Neuronal stem cell (in vitro differentiated cells): Measurements from ENCODE around the gene BABAM2.
"Not testable (repeated sequence)": the region's sequence is repeated elsewhere in the genome, so short reads cannot be mapped to it uniquely, and the experiment has no call there.

ENCODE experiments used
- DNase-seq: peaks from one replicate; pipeline ENCODE4 v3.0.0-alpha.2; 2013; ENCODE audit warnings: low spot score
- H2AFZ ChIP-seq: one replicate; pipeline ENCODE4 v1.6.1; 2013; ENCODE audit warnings: mild to moderate bottlenecking, low read length, inconsistent platforms
- H2AK5ac ChIP-seq: 2 replicates; pipeline ENCODE4 v1.6.1; 2013; ENCODE audit warnings: low read depth, mild to moderate bottlenecking, inconsistent platforms, low read length, moderate library complexity, mixed read lengths
- H2BK120ac ChIP-seq: 2 replicates; pipeline ENCODE4 v1.6.1; 2013; ENCODE audit warnings: low read depth, mild to moderate bottlenecking, inconsistent platforms, low read length, moderate library complexity, mixed read lengths
- H2BK12ac ChIP-seq: one replicate; pipeline ENCODE4 v1.6.1; 2013; ENCODE audit warnings: low read length, inconsistent platforms
- H2BK15ac ChIP-seq: 2 replicates; pipeline ENCODE4 v1.6.1; 2013; ENCODE audit warnings: mild to moderate bottlenecking, low read length, inconsistent platforms, mixed read lengths
- H2BK5ac ChIP-seq: one replicate; pipeline ENCODE4 v1.6.1; 2013; ENCODE audit warnings: inconsistent platforms, mild to moderate bottlenecking, low read length, moderate library complexity
- H3K14ac ChIP-seq: one replicate; pipeline ENCODE4 v1.6.1; 2013; ENCODE audit warnings: low read length, inconsistent platforms
- H3K18ac ChIP-seq: 2 replicates; pipeline ENCODE4 v1.6.1; 2013; ENCODE audit warnings: low read length, inconsistent platforms
- H3K23ac ChIP-seq: 2 replicates; pipeline ENCODE4 v1.6.1; 2013; ENCODE audit warnings: low read depth, mild to moderate bottlenecking, mixed read lengths, low read length, inconsistent platforms; ENCODE audit not compliant: poor library complexity
- H3K27ac ChIP-seq: replicated peaks from 3 replicates; pipeline ENCODE4 v1.5.1; 2013; ENCODE audit warnings: low read length, inconsistent platforms
- H3K27me3 ChIP-seq, 3 experiments: 2 replicates each; pipeline ENCODE4 v1.6.1; 2013; ENCODE audit warnings: low read length in 3 of 3, mild to moderate bottlenecking in 2 of 3, inconsistent platforms in 1 of 3, low read depth in 1 of 3, mixed read lengths in 1 of 3, moderate library complexity in 1 of 3; ENCODE audit not compliant: control insufficient read depth in 3 of 3, insufficient read depth in 3 of 3
- H3K36me3 ChIP-seq, 2 donors: replicated peaks in 1 of 2; 2 replicates each; pipeline ENCODE4 v1.6.1; 2013; ENCODE audit warnings: low read length in 2 of 2; ENCODE audit not compliant: control insufficient read depth in 2 of 2, insufficient read depth in 2 of 2
- H3K4ac ChIP-seq: 2 replicates; pipeline ENCODE4 v1.6.1; 2013; ENCODE audit warnings: inconsistent platforms, mild to moderate bottlenecking, low read length, moderate library complexity
- H3K4me1 ChIP-seq, 2 donors: 1 replicate in 1 of 2; 2 replicates in 1 of 2; pipeline ENCODE4 v1.6.1; 2013; ENCODE audit warnings: low read length in 2 of 2, low read depth in 1 of 2; ENCODE audit not compliant: control insufficient read depth in 2 of 2, insufficient read depth in 1 of 2
- H3K4me2 ChIP-seq: one replicate; pipeline ENCODE4 v1.6.1; 2013; ENCODE audit warnings: mild to moderate bottlenecking, low read length, inconsistent platforms; ENCODE audit not compliant: insufficient read depth, poor library complexity, severe bottlenecking
- H3K4me3 ChIP-seq, 2 donors: 2 replicates each; pipeline ENCODE4 v1.5.1; 2013; ENCODE audit warnings: low read length in 2 of 2, mild to moderate bottlenecking in 2 of 2, inconsistent platforms in 1 of 2, moderate library complexity in 1 of 2
- H3K79me1 ChIP-seq: one replicate; pipeline ENCODE4 v1.6.1; 2013; ENCODE audit warnings: low read depth, mild to moderate bottlenecking, inconsistent platforms, low read length, moderate library complexity
- H3K9ac ChIP-seq: one replicate; pipeline ENCODE4 v1.6.1; 2013; ENCODE audit warnings: mild to moderate bottlenecking, low read depth, low read length, inconsistent platforms; ENCODE audit not compliant: poor library complexity
- H3K9me3 ChIP-seq, 2 donors: replicated peaks in 1 of 2; 2 replicates each; pipeline versions ENCODE3 to v1.6.1; 2013; ENCODE audit warnings: low read length in 2 of 2, mild to moderate bottlenecking in 2 of 2, inconsistent platforms in 1 of 2, low read depth in 1 of 2, mixed read lengths in 1 of 2, moderate library complexity in 1 of 2; ENCODE audit not compliant: control insufficient read depth in 2 of 2, insufficient read depth in 1 of 2
- H4K8ac ChIP-seq: one replicate; pipeline ENCODE4 v1.6.1; 2013; ENCODE audit warnings: low read depth, mild to moderate bottlenecking, inconsistent platforms, low read length, moderate library complexity
- H4K91ac ChIP-seq: one replicate; pipeline ENCODE4 v1.6.1; 2013; ENCODE audit warnings: low read length, low read depth, mild to moderate bottlenecking, inconsistent platforms; ENCODE audit not compliant: poor library complexity
- WGBS, 2 donors: extraction: QIAGEN DNeasy Blood & Tissue Kit; methylation state at CpG; one replicate each; pipeline ENCODE4 v1.1.7; 2013; ENCODE audit warnings: missing lambda C conversion rate in 2 of 2, mixed read lengths in 1 of 2; ENCODE audit not compliant: insufficient read length in 2 of 2, insufficient replicate concordance in 1 of 2; ENCODE audit errors: extremely low coverage in 2 of 2; 5-methylcytosine and 5-hydroxymethylcytosine counted together

BABAM2 gene

GRCh38 chr2:27875089-27875881, 15.2 kb upstream of the BABAM2 start:
- Histone ChIP-seq H3K36me3 (no peaks in the 10 kb centered on the region), H3K18ac (no peak overlapping the region), H3K79me1 (no peaks in the 10 kb centered on the region), H4K91ac (no peak overlapping the region), H3K4me2 (no peak overlapping the region), H3K23ac (no peak overlapping the region), H3K14ac (no peak overlapping the region), H3K4me1 (peaks cover 0 to 2% of the 10 kb centered on the region in 2 donors), H2BK12ac (no peak overlapping the region), H4K8ac (no peak overlapping the region), H2BK15ac (no peak overlapping the region), H3K27me3 (no peaks in the 10 kb centered on the region), H3K9ac (no peak overlapping the region), H3K4ac (no peak overlapping the region), H2AK5ac (no peak overlapping the region), H3K9me3 (peaks cover 0 to 5% of the 10 kb centered on the region in 2 donors), H2BK5ac (no peak overlapping the region), H2AFZ (no peak overlapping the region), H3K4me3 (no peak overlapping the region), H3K27ac (no peak overlapping the region), H2BK120ac (no peak overlapping the region)
- no peak for DNase-seq
- no CpG with 5 or more reads among the region's 9 CpGs for WGBS, 2 donors

GRCh38 chr2:27878825-27879224, 11.7 kb upstream of the BABAM2 start:
- H3K4me2 ChIP-seq, result no peak overlapping the region
- no peak overlapping the region for H3K14ac ChIP-seq
- no peaks in the 10 kb centered on the region for H3K4me1 ChIP-seq
- no peak overlapping the region for H3K9ac ChIP-seq
- H3K79me1 ChIP-seq, result no peaks in the 10 kb centered on the region
- H2AK5ac ChIP-seq, result no peak overlapping the region
- no peaks in the 10 kb centered on the region for H3K27me3 ChIP-seq
- H2BK15ac ChIP-seq, result no peak overlapping the region
- no peak overlapping the region for H3K27ac ChIP-seq
- H3K18ac ChIP-seq, result no peak overlapping the region
- H2BK12ac ChIP-seq, result no peak overlapping the region
- H2BK5ac ChIP-seq, result no peak overlapping the region
- no peaks in the 10 kb centered on the region for H3K36me3 ChIP-seq
- H4K91ac ChIP-seq, result no peak overlapping the region
- no peak for DNase-seq
- no peak overlapping the region for H2BK120ac ChIP-seq
- no peak overlapping the region for H3K23ac ChIP-seq
- no peak overlapping the region for H3K4ac ChIP-seq
- no peak overlapping the region for H4K8ac ChIP-seq
- WGBS, 2 donors, result no CpG with 5 or more reads among the region's 2 CpGs
- no peak overlapping the region for H2AFZ ChIP-seq
- H3K9me3 ChIP-seq, result peaks cover 0 to 5% of the 10 kb centered on the region in 2 donors
- no peak overlapping the region for H3K4me3 ChIP-seq

GRCh38 chr2:27881815-27882583, 8.5 kb upstream of the BABAM2 start:
- not testable (repeated sequence) for H3K36me3 ChIP-seq, H3K4me3 ChIP-seq, H2AFZ ChIP-seq, DNase-seq, H2BK12ac ChIP-seq, H3K79me1 ChIP-seq, H3K4me2 ChIP-seq, H2BK15ac ChIP-seq, H4K91ac ChIP-seq, H3K18ac ChIP-seq, H3K14ac ChIP-seq, H3K4me1 ChIP-seq, H2BK120ac ChIP-seq, H3K9me3 ChIP-seq, H3K23ac ChIP-seq, H2BK5ac ChIP-seq, H3K27ac ChIP-seq, H3K4ac ChIP-seq, H3K27me3 ChIP-seq, H3K9ac ChIP-seq, H4K8ac ChIP-seq, H2AK5ac ChIP-seq
- no CpG with 5 or more reads among the region's 4 CpGs for WGBS, 2 donors

- no CpG with 5 or more reads among the region's 1 CpG for WGBS, 2 donors
- H3K18ac ChIP-seq, H3K4me2 ChIP-seq, H4K8ac ChIP-seq, H3K14ac ChIP-seq, H3K79me1 ChIP-seq, H2BK15ac ChIP-seq, H2BK5ac ChIP-seq, H2AK5ac ChIP-seq, H2BK120ac ChIP-seq, H3K4me3 ChIP-seq, DNase-seq, H3K27ac ChIP-seq, H2BK12ac ChIP-seq, H3K27me3 ChIP-seq, H3K4ac ChIP-seq, H4K91ac ChIP-seq, H3K4me1 ChIP-seq, H3K9ac ChIP-seq, H3K9me3 ChIP-seq, H3K23ac ChIP-seq, H3K36me3 ChIP-seq, H2AFZ ChIP-seq: not testable (repeated sequence)
Measured at GRCh38 chr2:27882584-27882922, 8.0 kb upstream of the BABAM2 start.
